ENCODE results near the gene ORAI3.

ORAI3 gene

DNA sequence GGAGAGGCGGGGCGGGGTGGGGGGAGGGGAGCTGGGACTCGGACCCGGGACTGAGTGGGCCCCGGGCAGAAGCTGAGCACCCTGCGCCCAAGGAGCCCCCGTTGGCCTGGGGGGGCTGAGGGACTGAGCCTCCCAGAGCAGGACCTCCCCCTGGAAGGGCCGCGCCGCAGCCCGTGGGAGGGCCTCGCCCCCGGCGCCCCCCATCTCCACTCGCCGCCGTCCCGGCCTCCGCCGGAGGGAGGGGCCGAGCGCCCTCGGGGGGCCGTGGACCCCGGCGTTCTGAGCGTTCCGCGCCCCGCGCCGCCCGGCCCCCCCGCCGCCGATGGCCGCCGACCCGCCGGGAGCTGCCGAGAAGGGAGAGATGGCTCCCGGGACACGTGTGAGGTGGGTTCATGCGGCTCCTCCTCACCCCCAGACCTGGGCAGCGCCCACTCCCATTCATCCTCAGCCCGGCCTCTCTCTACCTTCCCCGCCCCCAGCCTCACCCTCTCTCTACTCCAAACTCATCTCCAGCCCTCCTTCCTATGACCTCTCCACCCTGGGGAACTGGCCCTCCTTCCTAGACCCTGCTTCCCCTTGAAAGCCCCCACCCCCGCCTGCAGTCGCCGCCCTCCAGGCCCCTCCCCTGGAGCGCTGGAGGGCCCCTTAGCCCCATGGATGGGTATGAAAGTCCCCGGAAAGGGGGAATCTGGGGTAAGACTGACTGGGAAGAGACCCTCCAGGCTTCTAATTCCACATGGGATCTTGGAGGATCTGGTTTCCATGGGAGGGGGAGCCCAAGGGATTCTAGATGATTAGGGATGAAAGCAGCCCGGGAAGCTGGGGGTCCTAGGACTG lies 24.6 kb upstream of the ORAI3 start (continued):
- TF ChIP-seq, protein P1, sequence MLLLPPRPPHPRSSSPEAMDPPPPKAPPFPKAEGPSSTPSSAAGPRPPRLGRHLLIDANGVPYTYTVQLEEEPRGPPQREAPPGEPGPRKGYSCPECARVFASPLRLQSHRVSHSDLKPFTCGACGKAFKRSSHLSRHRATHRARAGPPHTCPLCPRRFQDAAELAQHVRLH (tag by site-specific recombination; IDR thresholded peaks at IDR 0.05) = no peak
- TF ChIP-seq ZNF114 (tag by site-specific recombination; IDR thresholded peaks at IDR 0.05) (no peak), ZBTB20 (tag by site-specific recombination; IDR thresholded peaks at IDR 0.05) (peak; percentile 36; the same call in 1 of the 2 replicates), GLIS2 (tag by site-specific recombination; IDR thresholded peaks at IDR 0.05) (peak; percentile 62), ZNF791 (tag by site-specific recombination; IDR thresholded peaks at IDR 0.05) (no peak), WT1 (tag by site-specific recombination; IDR thresholded peaks at IDR 0.05) (peak; percentile 30; the same call in 1 of the 2 replicates), ZNF558 (tag by site-specific recombination; IDR thresholded peaks at IDR 0.05) (no peak), HOXC10 (CRISPR knock-in tag; IDR thresholded peaks at IDR 0.05) (no peak), ZBTB21 (tag by site-specific recombination; IDR thresholded peaks at IDR 0.05) (no peak), ZBTB17 (tag by site-specific recombination; IDR thresholded peaks at IDR 0.05) (no peak), ZNF660 (tag by site-specific recombination; IDR thresholded peaks at IDR 0.05) (no peak), ZNF792 (tag by site-specific recombination; IDR thresholded peaks at IDR 0.05) (no peak), ZEB2 (tag by site-specific recombination; IDR thresholded peaks at IDR 0.05) (no peak), ZNF600 (tag by site-specific recombination; IDR thresholded peaks at IDR 0.05) (no peak), ZNF530 (tag by site-specific recombination; IDR thresholded peaks at IDR 0.05; ENCODE audit: low read depth) (no peak), SP2 (tag by site-specific recombination; IDR thresholded peaks at IDR 0.05) (peak; percentile 73), ZNF140 (tag by site-specific recombination; IDR thresholded peaks at IDR 0.05) (no peak)
- TF ChIP-seq, protein P2, sequence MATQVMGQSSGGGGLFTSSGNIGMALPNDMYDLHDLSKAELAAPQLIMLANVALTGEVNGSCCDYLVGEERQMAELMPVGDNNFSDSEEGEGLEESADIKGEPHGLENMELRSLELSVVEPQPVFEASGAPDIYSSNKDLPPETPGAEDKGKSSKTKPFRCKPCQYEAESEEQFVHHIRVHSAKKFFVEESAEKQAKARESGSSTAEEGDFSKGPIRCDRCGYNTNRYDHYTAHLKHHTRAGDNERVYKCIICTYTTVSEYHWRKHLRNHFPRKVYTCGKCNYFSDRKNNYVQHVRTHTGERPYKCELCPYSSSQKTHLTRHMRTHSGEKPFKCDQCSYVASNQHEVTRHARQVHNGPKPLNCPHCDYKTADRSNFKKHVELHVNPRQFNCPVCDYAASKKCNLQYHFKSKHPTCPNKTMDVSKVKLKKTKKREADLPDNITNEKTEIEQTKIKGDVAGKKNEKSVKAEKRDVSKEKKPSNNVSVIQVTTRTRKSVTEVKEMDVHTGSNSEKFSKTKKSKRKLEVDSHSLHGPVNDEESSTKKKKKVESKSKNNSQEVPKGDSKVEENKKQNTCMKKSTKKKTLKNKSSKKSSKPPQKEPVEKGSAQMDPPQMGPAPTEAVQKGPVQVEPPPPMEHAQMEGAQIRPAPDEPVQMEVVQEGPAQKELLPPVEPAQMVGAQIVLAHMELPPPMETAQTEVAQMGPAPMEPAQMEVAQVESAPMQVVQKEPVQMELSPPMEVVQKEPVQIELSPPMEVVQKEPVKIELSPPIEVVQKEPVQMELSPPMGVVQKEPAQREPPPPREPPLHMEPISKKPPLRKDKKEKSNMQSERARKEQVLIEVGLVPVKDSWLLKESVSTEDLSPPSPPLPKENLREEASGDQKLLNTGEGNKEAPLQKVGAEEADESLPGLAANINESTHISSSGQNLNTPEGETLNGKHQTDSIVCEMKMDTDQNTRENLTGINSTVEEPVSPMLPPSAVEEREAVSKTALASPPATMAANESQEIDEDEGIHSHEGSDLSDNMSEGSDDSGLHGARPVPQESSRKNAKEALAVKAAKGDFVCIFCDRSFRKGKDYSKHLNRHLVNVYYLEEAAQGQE (tag by site-specific recombination; IDR thresholded peaks at IDR 0.05) = no peak
- TF ChIP-seq, protein P3, sequence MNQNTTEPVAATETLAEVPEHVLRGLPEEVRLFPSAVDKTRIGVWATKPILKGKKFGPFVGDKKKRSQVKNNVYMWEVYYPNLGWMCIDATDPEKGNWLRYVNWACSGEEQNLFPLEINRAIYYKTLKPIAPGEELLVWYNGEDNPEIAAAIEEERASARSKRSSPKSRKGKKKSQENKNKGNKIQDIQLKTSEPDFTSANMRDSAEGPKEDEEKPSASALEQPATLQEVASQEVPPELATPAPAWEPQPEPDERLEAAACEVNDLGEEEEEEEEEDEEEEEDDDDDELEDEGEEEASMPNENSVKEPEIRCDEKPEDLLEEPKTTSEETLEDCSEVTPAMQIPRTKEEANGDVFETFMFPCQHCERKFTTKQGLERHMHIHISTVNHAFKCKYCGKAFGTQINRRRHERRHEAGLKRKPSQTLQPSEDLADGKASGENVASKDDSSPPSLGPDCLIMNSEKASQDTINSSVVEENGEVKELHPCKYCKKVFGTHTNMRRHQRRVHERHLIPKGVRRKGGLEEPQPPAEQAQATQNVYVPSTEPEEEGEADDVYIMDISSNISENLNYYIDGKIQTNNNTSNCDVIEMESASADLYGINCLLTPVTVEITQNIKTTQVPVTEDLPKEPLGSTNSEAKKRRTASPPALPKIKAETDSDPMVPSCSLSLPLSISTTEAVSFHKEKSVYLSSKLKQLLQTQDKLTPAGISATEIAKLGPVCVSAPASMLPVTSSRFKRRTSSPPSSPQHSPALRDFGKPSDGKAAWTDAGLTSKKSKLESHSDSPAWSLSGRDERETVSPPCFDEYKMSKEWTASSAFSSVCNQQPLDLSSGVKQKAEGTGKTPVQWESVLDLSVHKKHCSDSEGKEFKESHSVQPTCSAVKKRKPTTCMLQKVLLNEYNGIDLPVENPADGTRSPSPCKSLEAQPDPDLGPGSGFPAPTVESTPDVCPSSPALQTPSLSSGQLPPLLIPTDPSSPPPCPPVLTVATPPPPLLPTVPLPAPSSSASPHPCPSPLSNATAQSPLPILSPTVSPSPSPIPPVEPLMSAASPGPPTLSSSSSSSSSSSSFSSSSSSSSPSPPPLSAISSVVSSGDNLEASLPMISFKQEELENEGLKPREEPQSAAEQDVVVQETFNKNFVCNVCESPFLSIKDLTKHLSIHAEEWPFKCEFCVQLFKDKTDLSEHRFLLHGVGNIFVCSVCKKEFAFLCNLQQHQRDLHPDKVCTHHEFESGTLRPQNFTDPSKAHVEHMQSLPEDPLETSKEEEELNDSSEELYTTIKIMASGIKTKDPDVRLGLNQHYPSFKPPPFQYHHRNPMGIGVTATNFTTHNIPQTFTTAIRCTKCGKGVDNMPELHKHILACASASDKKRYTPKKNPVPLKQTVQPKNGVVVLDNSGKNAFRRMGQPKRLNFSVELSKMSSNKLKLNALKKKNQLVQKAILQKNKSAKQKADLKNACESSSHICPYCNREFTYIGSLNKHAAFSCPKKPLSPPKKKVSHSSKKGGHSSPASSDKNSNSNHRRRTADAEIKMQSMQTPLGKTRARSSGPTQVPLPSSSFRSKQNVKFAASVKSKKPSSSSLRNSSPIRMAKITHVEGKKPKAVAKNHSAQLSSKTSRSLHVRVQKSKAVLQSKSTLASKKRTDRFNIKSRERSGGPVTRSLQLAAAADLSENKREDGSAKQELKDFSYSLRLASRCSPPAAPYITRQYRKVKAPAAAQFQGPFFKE (tag by site-specific recombination; IDR thresholded peaks at IDR 0.05; ENCODE audit: borderline replicate concordance) = no peak
- TF ChIP-seq, protein P4, sequence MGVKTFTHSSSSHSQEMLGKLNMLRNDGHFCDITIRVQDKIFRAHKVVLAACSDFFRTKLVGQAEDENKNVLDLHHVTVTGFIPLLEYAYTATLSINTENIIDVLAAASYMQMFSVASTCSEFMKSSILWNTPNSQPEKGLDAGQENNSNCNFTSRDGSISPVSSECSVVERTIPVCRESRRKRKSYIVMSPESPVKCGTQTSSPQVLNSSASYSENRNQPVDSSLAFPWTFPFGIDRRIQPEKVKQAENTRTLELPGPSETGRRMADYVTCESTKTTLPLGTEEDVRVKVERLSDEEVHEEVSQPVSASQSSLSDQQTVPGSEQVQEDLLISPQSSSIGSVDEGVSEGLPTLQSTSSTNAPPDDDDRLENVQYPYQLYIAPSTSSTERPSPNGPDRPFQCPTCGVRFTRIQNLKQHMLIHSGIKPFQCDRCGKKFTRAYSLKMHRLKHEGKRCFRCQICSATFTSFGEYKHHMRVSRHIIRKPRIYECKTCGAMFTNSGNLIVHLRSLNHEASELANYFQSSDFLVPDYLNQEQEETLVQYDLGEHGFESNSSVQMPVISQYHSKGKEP (tag by site-specific recombination; IDR thresholded peaks at IDR 0.05) = no peak
- TF ChIP-seq, protein P5, sequence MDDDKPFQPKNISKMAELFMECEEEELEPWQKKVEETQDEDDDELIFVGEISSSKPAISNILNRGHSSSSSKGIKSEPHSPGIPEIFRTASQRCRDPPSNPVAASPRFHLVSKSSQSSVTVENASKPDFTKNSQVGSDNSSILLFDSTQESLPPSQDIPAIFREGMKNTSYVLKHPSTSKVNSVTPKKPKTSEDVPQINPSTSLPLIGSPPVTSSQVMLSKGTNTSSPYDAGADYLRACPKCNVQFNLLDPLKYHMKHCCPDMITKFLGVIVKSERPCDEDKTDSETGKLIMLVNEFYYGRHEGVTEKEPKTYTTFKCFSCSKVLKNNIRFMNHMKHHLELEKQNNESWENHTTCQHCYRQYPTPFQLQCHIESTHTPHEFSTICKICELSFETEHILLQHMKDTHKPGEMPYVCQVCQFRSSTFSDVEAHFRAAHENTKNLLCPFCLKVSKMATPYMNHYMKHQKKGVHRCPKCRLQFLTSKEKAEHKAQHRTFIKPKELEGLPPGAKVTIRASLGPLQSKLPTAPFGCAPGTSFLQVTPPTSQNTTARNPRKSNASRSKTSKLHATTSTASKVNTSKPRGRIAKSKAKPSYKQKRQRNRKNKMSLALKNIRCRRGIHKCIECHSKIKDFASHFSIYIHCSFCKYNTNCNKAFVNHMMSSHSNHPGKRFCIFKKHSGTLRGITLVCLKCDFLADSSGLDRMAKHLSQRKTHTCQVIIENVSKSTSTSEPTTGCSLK (tag by site-specific recombination; IDR thresholded peaks at IDR 0.05) = no peak
- TF ChIP-seq, protein P6, sequence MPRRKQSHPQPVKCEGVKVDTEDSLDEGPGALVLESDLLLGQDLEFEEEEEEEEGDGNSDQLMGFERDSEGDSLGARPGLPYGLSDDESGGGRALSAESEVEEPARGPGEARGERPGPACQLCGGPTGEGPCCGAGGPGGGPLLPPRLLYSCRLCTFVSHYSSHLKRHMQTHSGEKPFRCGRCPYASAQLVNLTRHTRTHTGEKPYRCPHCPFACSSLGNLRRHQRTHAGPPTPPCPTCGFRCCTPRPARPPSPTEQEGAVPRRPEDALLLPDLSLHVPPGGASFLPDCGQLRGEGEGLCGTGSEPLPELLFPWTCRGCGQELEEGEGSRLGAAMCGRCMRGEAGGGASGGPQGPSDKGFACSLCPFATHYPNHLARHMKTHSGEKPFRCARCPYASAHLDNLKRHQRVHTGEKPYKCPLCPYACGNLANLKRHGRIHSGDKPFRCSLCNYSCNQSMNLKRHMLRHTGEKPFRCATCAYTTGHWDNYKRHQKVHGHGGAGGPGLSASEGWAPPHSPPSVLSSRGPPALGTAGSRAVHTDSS (tag by site-specific recombination; IDR thresholded peaks at IDR 0.05) = 0 out of 2 replicates have a peak, but pooled peaks have one; percentile 20
- TF ChIP-seq, protein P7, sequence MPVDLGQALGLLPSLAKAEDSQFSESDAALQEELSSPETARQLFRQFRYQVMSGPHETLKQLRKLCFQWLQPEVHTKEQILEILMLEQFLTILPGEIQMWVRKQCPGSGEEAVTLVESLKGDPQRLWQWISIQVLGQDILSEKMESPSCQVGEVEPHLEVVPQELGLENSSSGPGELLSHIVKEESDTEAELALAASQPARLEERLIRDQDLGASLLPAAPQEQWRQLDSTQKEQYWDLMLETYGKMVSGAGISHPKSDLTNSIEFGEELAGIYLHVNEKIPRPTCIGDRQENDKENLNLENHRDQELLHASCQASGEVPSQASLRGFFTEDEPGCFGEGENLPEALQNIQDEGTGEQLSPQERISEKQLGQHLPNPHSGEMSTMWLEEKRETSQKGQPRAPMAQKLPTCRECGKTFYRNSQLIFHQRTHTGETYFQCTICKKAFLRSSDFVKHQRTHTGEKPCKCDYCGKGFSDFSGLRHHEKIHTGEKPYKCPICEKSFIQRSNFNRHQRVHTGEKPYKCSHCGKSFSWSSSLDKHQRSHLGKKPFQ (tag by site-specific recombination; IDR thresholded peaks at IDR 0.05) = no peak
